HG02623 (cell line): ENCODE results near the gene ITIH1.
"Not testable (repeated sequence)": the region's sequence is repeated elsewhere in the genome, so short reads cannot be mapped to it uniquely, and the experiment has no call there.

Experiments
- ATAC-seq: cut with Tn5 transposase; IDR thresholded peaks from one replicate; pipeline ENCODE4 v1.9.1; 2021; ENCODE audit warnings: moderate library complexity; ENCODE audit not compliant: unreplicated experiment

ITIH1 gene, protein sequence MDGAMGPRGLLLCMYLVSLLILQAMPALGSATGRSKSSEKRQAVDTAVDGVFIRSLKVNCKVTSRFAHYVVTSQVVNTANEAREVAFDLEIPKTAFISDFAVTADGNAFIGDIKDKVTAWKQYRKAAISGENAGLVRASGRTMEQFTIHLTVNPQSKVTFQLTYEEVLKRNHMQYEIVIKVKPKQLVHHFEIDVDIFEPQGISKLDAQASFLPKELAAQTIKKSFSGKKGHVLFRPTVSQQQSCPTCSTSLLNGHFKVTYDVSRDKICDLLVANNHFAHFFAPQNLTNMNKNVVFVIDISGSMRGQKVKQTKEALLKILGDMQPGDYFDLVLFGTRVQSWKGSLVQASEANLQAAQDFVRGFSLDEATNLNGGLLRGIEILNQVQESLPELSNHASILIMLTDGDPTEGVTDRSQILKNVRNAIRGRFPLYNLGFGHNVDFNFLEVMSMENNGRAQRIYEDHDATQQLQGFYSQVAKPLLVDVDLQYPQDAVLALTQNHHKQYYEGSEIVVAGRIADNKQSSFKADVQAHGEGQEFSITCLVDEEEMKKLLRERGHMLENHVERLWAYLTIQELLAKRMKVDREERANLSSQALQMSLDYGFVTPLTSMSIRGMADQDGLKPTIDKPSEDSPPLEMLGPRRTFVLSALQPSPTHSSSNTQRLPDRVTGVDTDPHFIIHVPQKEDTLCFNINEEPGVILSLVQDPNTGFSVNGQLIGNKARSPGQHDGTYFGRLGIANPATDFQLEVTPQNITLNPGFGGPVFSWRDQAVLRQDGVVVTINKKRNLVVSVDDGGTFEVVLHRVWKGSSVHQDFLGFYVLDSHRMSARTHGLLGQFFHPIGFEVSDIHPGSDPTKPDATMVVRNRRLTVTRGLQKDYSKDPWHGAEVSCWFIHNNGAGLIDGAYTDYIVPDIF

DNA sequence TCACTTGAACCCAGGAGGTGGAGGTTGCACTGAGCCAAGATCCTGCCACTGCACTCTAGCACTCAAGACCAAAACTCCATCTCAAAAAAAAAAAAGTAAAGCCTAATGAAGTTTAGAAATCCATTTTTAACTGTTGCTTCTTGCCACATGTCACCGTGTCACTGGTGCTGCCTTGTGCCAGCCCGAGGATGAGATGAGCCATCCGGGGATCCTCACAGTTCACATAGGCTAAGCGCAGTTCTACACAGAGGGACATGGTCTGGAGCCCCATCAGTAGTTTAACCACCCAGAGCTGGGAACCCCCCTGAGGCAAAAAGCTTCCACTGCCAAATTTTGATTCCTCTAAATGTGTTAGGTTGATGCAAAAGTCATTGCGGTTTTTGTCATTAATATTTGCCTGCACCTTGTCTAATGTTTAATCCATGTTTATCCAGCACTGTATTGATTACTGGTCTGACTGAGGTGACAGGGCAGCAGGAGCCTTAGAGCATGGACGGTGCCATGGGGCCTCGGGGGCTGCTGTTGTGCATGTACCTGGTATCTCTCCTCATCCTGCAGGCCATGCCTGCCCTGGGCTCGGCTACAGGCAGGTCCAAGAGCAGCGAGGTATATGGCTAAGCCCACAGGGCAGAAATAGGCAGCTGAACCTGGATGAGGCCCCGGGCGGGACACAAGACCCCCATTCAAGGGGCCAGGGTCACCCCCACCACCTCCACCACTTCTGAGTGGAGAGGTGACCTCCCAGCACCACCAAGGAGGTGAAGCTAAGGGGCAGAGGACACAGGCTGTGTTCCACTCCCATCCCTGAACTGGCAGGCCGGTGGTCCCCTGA is at the start of gene ITIH1:
ITIH1 (plus strand) TSS at position 473 of the 832 bp plus-strand sequence; CDS start at position 490, 17 bp downstream.
- ATAC-seq, result no peak

DNA sequence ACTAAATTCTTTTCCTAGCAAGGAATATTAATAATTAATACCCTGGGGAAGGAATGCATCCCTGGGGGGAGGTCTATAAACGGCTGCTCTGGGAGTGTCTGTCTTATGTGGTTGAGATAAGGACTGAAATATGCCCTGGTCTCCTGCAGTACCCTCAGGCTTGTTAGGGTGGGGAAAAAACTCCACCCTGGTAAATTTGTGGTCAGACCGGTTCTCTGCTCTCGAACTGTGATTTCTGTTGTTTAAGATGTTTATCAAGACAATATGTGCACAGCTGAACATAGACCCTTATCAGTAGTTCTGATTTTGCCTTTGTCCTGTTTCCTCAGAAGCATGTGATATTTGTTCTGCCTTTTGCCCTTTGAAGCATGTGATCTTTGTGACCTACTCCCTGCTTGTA is 48.6 kb upstream of the ITIH1 start:
- not testable (repeated sequence) for ATAC-seq

GRCh38 chr3:52730681-52731080 is 46.7 kb upstream of the ITIH1 start:
- ATAC-seq, result no peak

- ATAC-seq, result no peak
Measured at GRCh38 chr3:52731590-52731989, 45.8 kb upstream of the ITIH1 start.

DNA sequence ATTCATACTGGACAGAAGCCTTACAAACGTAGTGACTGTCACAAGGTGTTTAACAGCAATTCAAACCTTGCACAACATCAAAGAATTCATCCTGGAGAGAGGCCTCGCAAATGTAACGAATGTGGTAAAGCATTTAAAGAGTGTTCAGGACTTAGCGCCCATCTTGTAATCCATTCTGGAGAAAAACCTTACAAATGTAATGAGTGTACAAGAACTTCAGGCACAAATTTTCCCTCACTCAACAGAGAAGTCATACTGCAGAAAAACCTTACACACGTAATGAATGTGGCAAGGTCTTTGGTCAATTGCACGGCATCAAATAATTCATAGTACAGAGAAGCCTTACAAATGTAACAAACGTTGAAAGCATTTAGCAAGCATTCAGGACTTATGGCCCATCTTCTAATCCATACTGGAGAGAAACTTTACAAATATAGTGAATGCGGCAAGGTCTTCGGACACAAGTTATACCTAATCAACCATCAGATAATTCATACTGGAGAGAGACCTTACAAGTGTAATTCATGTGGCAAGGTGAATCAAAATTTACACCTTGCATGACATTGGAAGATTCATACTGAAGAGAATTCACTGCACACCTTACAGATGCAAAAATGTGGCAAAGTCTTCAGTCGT is 44.0 kb upstream of the ITIH1 start:
- no peak for ATAC-seq

GRCh38 chr3:52739730-52740129 is 37.7 kb upstream of the ITIH1 start:
- no peak for ATAC-seq

- ATAC-seq, result no peak
Measured at GRCh38 chr3:52742418-52743041, 34.9 kb upstream of the ITIH1 start.

DNA sequence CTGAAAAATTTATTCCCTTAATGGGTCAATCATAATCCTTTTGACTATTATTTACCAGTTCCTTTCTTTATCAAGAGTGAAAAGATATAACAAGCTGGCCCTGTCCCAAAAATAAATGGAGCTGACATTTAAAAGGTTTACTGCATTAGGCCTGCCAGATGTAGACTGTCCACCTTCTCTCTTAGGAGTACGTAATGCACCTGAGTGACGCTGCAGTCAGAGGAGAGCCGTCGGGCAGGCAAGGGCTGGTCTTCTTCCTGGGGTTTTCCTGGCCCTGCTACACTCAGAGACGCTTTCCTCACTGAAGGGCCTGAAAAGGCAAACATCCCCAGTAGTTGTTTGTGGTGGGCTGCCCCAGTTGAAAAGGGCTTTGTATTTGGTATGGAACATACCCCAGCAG is 34.2 kb upstream of the ITIH1 start:
- no peak for ATAC-seq

DNA sequence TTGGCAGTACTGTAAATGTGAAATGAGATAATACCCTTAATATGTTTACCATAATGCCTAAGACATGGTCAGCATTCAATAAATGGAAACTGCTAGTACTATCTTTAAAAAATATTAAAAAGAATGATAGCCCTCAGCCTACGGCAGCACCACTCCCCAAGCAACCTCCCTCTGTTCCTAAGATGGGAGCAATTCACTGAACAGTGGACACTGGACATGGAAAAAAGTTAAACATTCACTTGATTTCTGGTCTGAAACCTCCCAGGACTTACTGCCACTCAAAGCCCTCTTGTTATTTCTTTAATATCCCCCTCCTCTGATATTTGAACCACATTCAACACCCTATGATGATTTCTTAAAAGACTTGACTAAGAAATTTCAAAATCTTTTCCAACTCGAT is 33.7 kb upstream of the ITIH1 start:
- ATAC-seq, result no peak

GRCh38 chr3:52752045-52752660 is 25.2 kb upstream of the ITIH1 start:
- no peak for ATAC-seq

DNA sequence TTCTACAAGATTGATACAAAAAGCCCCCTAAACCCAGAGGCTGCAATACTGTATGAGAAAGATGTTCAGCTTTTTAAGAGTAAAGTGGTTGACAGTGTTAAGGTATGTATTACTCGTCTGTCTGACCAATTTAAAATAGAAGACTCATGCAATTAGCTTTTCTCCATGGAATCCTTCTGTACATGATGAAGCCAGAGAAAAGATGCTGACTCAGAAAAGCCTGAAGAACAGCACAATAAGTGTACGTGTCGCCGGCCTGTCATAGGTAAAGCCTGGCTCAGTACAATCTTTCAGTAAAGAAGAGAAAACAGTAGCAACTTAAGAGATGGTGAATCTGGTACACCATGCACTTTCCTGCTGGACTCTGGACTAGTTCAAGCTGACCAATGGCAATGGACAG is 23.0 kb upstream of the ITIH1 start:
- no peak for ATAC-seq

- no peak for ATAC-seq
Measured at GRCh38 chr3:52756141-52756540, 21.3 kb upstream of the ITIH1 start.

DNA sequence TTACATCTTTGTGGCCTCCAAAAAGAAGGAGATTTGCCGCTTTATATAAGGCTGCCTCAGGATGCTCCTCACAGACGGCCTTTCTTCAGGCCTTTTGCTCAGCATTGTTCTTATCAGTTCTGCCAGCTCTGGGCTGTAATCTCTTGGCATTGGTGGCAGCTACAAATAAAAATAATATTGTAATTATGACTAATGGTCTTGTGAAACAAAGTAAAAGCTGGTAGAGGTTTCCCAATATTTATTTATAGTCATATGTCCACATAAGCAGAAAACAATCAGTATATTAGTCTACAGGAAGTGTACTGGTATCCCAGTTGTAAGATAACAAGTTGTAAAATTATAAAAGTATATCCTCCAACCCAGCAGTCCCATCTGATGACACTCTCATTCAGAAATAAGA is 13.9 kb upstream of the ITIH1 start:
- ATAC-seq, result no peak

DNA sequence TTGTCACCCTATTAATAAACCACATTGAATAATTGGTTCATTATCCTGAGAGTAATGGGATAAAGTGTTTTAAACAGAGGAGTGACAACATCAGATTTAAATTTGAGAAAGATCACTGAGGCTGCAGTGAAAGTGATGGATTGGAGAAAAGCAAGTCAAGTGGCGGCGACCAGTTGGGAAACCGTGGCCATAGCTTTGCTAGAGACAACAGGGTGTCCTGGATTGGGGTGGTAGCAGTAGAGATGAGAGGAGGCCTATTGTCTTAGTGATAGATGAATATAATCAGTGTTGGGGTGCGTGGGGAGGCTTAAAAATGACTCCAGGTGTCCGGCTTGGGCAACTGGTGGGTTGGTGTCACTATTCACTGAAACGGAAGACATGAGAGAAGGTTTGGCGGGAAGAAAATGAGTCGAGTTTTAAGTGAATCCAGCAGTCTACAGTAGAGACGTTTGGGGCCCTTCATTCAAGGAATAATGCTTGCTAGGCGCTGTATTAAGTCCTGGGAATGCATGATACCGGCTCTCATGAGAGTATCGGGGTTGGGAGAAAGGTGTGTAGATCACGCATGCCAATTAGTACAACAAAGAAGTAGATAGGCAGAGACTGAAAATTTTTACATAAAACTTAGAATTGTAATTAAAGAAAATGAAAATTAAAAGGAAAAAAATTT is 7.5 kb upstream of the ITIH1 start:
- ATAC-seq, result no peak

- peak; percentile 95 for ATAC-seq
Measured at GRCh38 chr3:52770496-52771333, 6.7 kb upstream of the ITIH1 start, which contains the start of gene NEK4. Gene NEK4, minus strand, starts transcription at chr3:52770940. Its CDS starts 194 bp downstream, at chr3:52770746.

- ATAC-seq, result no peak
Measured at GRCh38 chr3:52771334-52771681, 6.1 kb upstream of the ITIH1 start.

DNA sequence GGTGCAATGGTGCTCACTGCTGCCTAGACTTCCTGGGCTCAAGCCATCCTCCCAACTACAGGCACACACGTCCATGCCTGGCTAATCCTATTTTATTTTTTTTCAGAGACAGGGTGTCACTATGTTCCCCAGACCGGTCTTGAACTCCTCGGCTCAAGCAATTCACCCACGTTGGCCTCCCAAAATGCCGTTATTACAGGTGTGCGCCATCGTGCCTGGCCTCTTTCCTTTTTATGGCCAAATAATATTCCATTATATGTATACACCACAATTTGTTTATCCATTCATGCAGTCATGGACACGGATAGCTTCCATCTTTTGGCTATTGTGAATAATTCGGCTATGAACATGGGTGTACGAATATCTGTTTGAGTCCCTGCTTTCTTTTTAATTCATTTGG is 5.7 kb upstream of the ITIH1 start:
- ATAC-seq, result no peak

- ATAC-seq, result no peak
Measured at GRCh38 chr3:52773361-52774065, 3.9 kb upstream of the ITIH1 start.
